Activated naive CD8-positive, alpha-beta T cell treated with anti-CD3 and anti-CD28 coated beads for 36 hours (primary cell): ENCODE measurements around the gene CLIC4. TPM values are rescaled to one million over a fixed set of nuclear protein-coding genes. Genes with fewer than 3 reads are reported as not detected.
A peak's percentile ranks its signal among the peaks of the same experiment; 100 is the strongest.

Experiments
- DNase-seq: peaks from one replicate; pipeline ENCODE4 v3.0.0; 2021
- H3K27ac Mint-ChIP-seq: one replicate; pipeline ENCODE4 v1.8.0; 2022; ENCODE audit warnings: mild to moderate bottlenecking, moderate library complexity, mixed read lengths
- H3K27me3 Mint-ChIP-seq: one replicate; pipeline ENCODE4 v1.8.0; 2022; ENCODE audit warnings: mild to moderate bottlenecking, mixed read lengths
- H3K36me3 Mint-ChIP-seq: one replicate; pipeline ENCODE4 v1.8.0; 2021; ENCODE audit warnings: mild to moderate bottlenecking, mixed read lengths
- H3K4me1 Mint-ChIP-seq: one replicate; pipeline ENCODE4 v1.8.0; 2021; ENCODE audit warnings: mixed read lengths
- H3K4me3 Mint-ChIP-seq: one replicate; pipeline ENCODE4 v1.8.0; 2022; ENCODE audit warnings: mild to moderate bottlenecking, moderate library complexity, mixed read lengths
- H3K9me3 Mint-ChIP-seq: one replicate; pipeline ENCODE4 v1.8.0; 2022; ENCODE audit warnings: mixed read lengths
- total RNA-seq, 2 experiments: library from RNA; stranded (reverse); gene quantifications; one replicate each; pipeline ENCODE4 v1.2.3, GENCODE V29; 2021

The CLIC4 gene
- total RNA-seq, 2 experiments from 2014 or later = 25.0 to 26.4 TPM

- H3K27me3 Mint-ChIP-seq = peaks cover 5% of the 10 kb centered on the region
- H3K4me1 Mint-ChIP-seq = no peaks in the 10 kb centered on the region
- no peak for DNase-seq
- H3K27ac Mint-ChIP-seq = no peak overlapping the region
- H3K9me3 Mint-ChIP-seq = no peaks in the 10 kb centered on the region
- no peak overlapping the region for H3K4me3 Mint-ChIP-seq
- no peaks in the 10 kb centered on the region for H3K36me3 Mint-ChIP-seq
Measured at GRCh38 chr1:24828183-24828886, 83.1 kb downstream of the CLIC4 start.

GRCh38 chr1:24828887-24829192, 83.6 kb downstream of the CLIC4 start:
- no peak for DNase-seq
- no peaks in the 10 kb centered on the region for H3K36me3 Mint-ChIP-seq
- H3K27ac Mint-ChIP-seq = no peak overlapping the region
- H3K27me3 Mint-ChIP-seq = peaks cover 4% of the 10 kb centered on the region
- H3K4me1 Mint-ChIP-seq = no peaks in the 10 kb centered on the region
- no peak overlapping the region for H3K4me3 Mint-ChIP-seq
- no peaks in the 10 kb centered on the region for H3K9me3 Mint-ChIP-seq

- peaks cover 4% of the 10 kb centered on the region for H3K27me3 Mint-ChIP-seq
- H3K36me3 Mint-ChIP-seq = no peaks in the 10 kb centered on the region
- H3K4me3 Mint-ChIP-seq = no peak overlapping the region
- H3K9me3 Mint-ChIP-seq = no peaks in the 10 kb centered on the region
- DNase-seq = no peak
- no peaks in the 10 kb centered on the region for H3K4me1 Mint-ChIP-seq
- H3K27ac Mint-ChIP-seq = no peak overlapping the region
Measured at GRCh38 chr1:24830680-24831272, 85.5 kb downstream of the CLIC4 start.

GRCh38 chr1:24841593-24841992, 96.3 kb downstream of the CLIC4 start:
- Mint-ChIP-seq H3K9me3 (no peaks in the 10 kb centered on the region), H3K4me3 (no peak overlapping the region), H3K36me3 (no peaks in the 10 kb centered on the region), H3K27me3 (peaks cover 6% of the 10 kb centered on the region), H3K27ac (no peak overlapping the region), H3K4me1 (no peaks in the 10 kb centered on the region)
- no peak for DNase-seq

- DNase-seq = no peak
- H3K27ac Mint-ChIP-seq = no peak overlapping the region
- H3K9me3 Mint-ChIP-seq = no peaks in the 10 kb centered on the region
- H3K27me3 Mint-ChIP-seq = peaks cover 8% of the 10 kb centered on the region
- H3K4me1 Mint-ChIP-seq = peaks cover 15% of the 10 kb centered on the region
- H3K36me3 Mint-ChIP-seq = no peaks in the 10 kb centered on the region
- no peak overlapping the region for H3K4me3 Mint-ChIP-seq
Measured at GRCh38 chr1:24846671-24847070, 101.4 kb downstream of the CLIC4 start.

GRCh38 chr1:24847995-24848881, 103.0 kb downstream of the CLIC4 start:
- DNase-seq = peak; percentile 90
- peak overlapping the region; percentile 60 for H3K4me3 Mint-ChIP-seq
- H3K27me3 Mint-ChIP-seq = peaks cover 3% of the 10 kb centered on the region
- H3K27ac Mint-ChIP-seq = no peak overlapping the region
- H3K9me3 Mint-ChIP-seq = no peaks in the 10 kb centered on the region
- no peaks in the 10 kb centered on the region for H3K36me3 Mint-ChIP-seq
- peaks cover 15% of the 10 kb centered on the region for H3K4me1 Mint-ChIP-seq

GRCh38 chr1:24849672-24850295, 104.5 kb downstream of the CLIC4 start:
- H3K27me3 Mint-ChIP-seq = peaks cover 3% of the 10 kb centered on the region

GRCh38 chr1:24850328-24850920, 105.2 kb downstream of the CLIC4 start:
- Mint-ChIP-seq H3K27me3 (peaks cover 3% of the 10 kb centered on the region), H3K27ac (no peak overlapping the region)

More at GRCh38 chr1:24849672-24850295, 104.5 kb downstream of the CLIC4 start:
- no peak overlapping the region for H3K27ac Mint-ChIP-seq
- no peaks in the 10 kb centered on the region for H3K9me3 Mint-ChIP-seq
- no peak overlapping the region for H3K4me3 Mint-ChIP-seq
- H3K4me1 Mint-ChIP-seq = peaks cover 15% of the 10 kb centered on the region
- no peak for DNase-seq
- H3K36me3 Mint-ChIP-seq = no peaks in the 10 kb centered on the region

GRCh38 chr1:24853649-24854048, 108.4 kb downstream of the CLIC4 start:
- peaks cover 11% of the 10 kb centered on the region for H3K4me1 Mint-ChIP-seq
- peaks cover 3% of the 10 kb centered on the region for H3K27me3 Mint-ChIP-seq
- no peak for DNase-seq
- H3K27ac Mint-ChIP-seq = no peak overlapping the region
- no peak overlapping the region for H3K4me3 Mint-ChIP-seq
- H3K36me3 Mint-ChIP-seq = no peaks in the 10 kb centered on the region
- no peaks in the 10 kb centered on the region for H3K9me3 Mint-ChIP-seq

More at GRCh38 chr1:24850328-24850920, 105.2 kb downstream of the CLIC4 start:
- no peak for DNase-seq
- Mint-ChIP-seq H3K4me1 (peaks cover 15% of the 10 kb centered on the region), H3K36me3 (no peaks in the 10 kb centered on the region), H3K9me3 (no peaks in the 10 kb centered on the region), H3K4me3 (no peak overlapping the region)

GRCh38 chr1:24855474-24855873, 110.2 kb downstream of the CLIC4 start:
- Mint-ChIP-seq H3K9me3 (no peaks in the 10 kb centered on the region), H3K36me3 (no peaks in the 10 kb centered on the region), H3K27ac (no peak overlapping the region), H3K27me3 (no peaks in the 10 kb centered on the region), H3K4me3 (no peak overlapping the region), H3K4me1 (no peaks in the 10 kb centered on the region)
- no peak for DNase-seq

GRCh38 chr1:24856787-24857506, 111.7 kb downstream of the CLIC4 start:
- Mint-ChIP-seq H3K27me3 (no peaks in the 10 kb centered on the region), H3K4me1 (no peaks in the 10 kb centered on the region), H3K36me3 (no peaks in the 10 kb centered on the region), H3K9me3 (no peaks in the 10 kb centered on the region), H3K27ac (no peak overlapping the region), H3K4me3 (no peak overlapping the region)
- DNase-seq = no peak

- no peak overlapping the region for H3K27ac Mint-ChIP-seq
- no peaks in the 10 kb centered on the region for H3K9me3 Mint-ChIP-seq
- H3K36me3 Mint-ChIP-seq = no peaks in the 10 kb centered on the region
- H3K4me3 Mint-ChIP-seq = no peak overlapping the region
- H3K27me3 Mint-ChIP-seq = no peaks in the 10 kb centered on the region
- DNase-seq = no peak
- no peaks in the 10 kb centered on the region for H3K4me1 Mint-ChIP-seq
Measured at GRCh38 chr1:24857507-24858133, 112.4 kb downstream of the CLIC4 start.

- Mint-ChIP-seq H3K36me3 (no peaks in the 10 kb centered on the region), H3K4me3 (no peak overlapping the region), H3K4me1 (no peaks in the 10 kb centered on the region), H3K9me3 (no peaks in the 10 kb centered on the region), H3K27me3 (no peaks in the 10 kb centered on the region), H3K27ac (no peak overlapping the region)
- no peak for DNase-seq
Measured at GRCh38 chr1:24858277-24858676, 113.0 kb downstream of the CLIC4 start.
